HepG2 (cell line): Measurements from ENCODE around the gene EEPD1. TPM values are rescaled to one million over a fixed set of nuclear protein-coding genes. Genes with fewer than 3 reads are reported as not detected.

Experiments used
- CEBPZ ChIP-seq: IDR thresholded peaks from 2 replicates; pipeline ENCODE4 v1.6.1; 2012; ENCODE audit warnings: low read length, improper control_type of control experiment
- ZNF20 ChIP-seq: sonication (generic); formaldehyde crosslinking; IDR thresholded peaks from 2 replicates; pipeline ENCODE4 v1.4.0; 2020; ENCODE audit warnings: mild to moderate bottlenecking, moderate library complexity, missing genetic modification reagents
- ZNF710 ChIP-seq: sonication (generic); formaldehyde crosslinking; IDR thresholded peaks from 2 replicates; pipeline ENCODE4 v1.5.0; 2020; ENCODE audit warnings: mild to moderate bottlenecking, missing genetic modification reagents, borderline replicate concordance
- polyA plus RNA-seq, 8 experiments: library from polyadenylated mRNA; depleted of rRNA in 3 of 8; stranded (reverse) in 7 of 8; unstranded in 1 of 8; fragments of >200 nt; fragmentation: Illumina TruSeq in 4 of 8; extraction: Trizol in 4 of 8; gene quantifications; 2 replicates each; pipeline versions ENCODE4 v1.2.1 to v1.2.3, GENCODE V29; 2011 to 2016; ENCODE audit warnings: low read depth in 4 of 8, missing spikeins in 1 of 8, mixed read lengths in 1 of 8; ENCODE audit not compliant: insufficient read depth in 1 of 8
- total RNA-seq, 5 experiments: library from RNA; depleted of rRNA; stranded (reverse); fragments of >200 nt; fragmentation: Illumina TruSeq; extraction: Trizol; gene quantifications; 2 replicates each; pipeline ENCODE4 v1.2.3, GENCODE V29; 2016; ENCODE audit warnings: low read depth in 1 of 5
- TF ChIP-seq, protein P1 (sequence below): sonication (generic); formaldehyde crosslinking; IDR thresholded peaks from 2 replicates; pipeline ENCODE4 v1.5.0; 2020; ENCODE audit warnings: mild to moderate bottlenecking, missing genetic modification reagents, moderate library complexity
- TF ChIP-seq, protein P2 (sequence below): sonication (generic); formaldehyde crosslinking; IDR thresholded peaks from 2 replicates; pipeline ENCODE4 v1.5.0; 2020; ENCODE audit warnings: mild to moderate bottlenecking, missing genetic modification reagents, borderline replicate concordance
- TF ChIP-seq, protein P3 (sequence below): sonication (generic); formaldehyde crosslinking; IDR thresholded peaks from 2 replicates; pipeline ENCODE4 v1.4.0; 2020; ENCODE audit warnings: missing genetic modification reagents
- TF ChIP-seq, protein P4 (sequence below): sonication (generic); formaldehyde crosslinking; conservative IDR thresholded peaks from 2 replicates; pipeline ENCODE4 v1.4.0; 2020; ENCODE audit warnings: mild to moderate bottlenecking, missing genetic modification reagents, moderate library complexity

The EEPD1 gene
- total and polyA plus RNA-seq, 2 of the 13 experiments (the other 11 are each of a cell fraction or from before 2014, with no cell fraction given): 10.1 to 16.4 TPM

GRCh38 chr7:36287371-36288241, 134.6 kb downstream of the EEPD1 start (continued):
- TF ChIP-seq, protein P1, sequence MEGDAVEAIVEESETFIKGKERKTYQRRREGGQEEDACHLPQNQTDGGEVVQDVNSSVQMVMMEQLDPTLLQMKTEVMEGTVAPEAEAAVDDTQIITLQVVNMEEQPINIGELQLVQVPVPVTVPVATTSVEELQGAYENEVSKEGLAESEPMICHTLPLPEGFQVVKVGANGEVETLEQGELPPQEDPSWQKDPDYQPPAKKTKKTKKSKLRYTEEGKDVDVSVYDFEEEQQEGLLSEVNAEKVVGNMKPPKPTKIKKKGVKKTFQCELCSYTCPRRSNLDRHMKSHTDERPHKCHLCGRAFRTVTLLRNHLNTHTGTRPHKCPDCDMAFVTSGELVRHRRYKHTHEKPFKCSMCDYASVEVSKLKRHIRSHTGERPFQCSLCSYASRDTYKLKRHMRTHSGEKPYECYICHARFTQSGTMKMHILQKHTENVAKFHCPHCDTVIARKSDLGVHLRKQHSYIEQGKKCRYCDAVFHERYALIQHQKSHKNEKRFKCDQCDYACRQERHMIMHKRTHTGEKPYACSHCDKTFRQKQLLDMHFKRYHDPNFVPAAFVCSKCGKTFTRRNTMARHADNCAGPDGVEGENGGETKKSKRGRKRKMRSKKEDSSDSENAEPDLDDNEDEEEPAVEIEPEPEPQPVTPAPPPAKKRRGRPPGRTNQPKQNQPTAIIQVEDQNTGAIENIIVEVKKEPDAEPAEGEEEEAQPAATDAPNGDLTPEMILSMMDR: peak; percentile 39; the same call in 1 of the 2 replicates
- TF ChIP-seq ZNF20 (CRISPR knock-in tag) (no peak), ZNF710 (CRISPR knock-in tag) (peak; percentile 93), CEBPZ (no peak)
- TF ChIP-seq, protein P2, sequence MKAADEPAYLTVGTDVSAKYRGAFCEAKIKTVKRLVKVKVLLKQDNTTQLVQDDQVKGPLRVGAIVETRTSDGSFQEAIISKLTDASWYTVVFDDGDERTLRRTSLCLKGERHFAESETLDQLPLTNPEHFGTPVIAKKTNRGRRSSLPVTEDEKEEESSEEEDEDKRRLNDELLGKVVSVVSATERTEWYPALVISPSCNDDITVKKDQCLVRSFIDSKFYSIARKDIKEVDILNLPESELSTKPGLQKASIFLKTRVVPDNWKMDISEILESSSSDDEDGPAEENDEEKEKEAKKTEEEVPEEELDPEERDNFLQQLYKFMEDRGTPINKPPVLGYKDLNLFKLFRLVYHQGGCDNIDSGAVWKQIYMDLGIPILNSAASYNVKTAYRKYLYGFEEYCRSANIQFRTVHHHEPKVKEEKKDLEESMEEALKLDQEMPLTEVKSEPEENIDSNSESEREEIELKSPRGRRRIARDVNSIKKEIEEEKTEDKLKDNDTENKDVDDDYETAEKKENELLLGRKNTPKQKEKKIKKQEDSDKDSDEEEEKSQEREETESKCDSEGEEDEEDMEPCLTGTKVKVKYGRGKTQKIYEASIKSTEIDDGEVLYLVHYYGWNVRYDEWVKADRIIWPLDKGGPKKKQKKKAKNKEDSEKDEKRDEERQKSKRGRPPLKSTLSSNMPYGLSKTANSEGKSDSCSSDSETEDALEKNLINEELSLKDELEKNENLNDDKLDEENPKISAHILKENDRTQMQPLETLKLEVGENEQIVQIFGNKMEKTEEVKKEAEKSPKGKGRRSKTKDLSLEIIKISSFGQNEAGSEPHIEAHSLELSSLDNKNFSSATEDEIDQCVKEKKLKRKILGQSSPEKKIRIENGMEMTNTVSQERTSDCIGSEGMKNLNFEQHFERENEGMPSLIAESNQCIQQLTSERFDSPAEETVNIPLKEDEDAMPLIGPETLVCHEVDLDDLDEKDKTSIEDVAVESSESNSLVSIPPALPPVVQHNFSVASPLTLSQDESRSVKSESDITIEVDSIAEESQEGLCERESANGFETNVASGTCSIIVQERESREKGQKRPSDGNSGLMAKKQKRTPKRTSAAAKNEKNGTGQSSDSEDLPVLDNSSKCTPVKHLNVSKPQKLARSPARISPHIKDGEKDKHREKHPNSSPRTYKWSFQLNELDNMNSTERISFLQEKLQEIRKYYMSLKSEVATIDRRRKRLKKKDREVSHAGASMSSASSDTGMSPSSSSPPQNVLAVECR (CRISPR knock-in tag): peak; percentile 46; the same call in 1 of the 2 replicates
- TF ChIP-seq, protein P3, sequence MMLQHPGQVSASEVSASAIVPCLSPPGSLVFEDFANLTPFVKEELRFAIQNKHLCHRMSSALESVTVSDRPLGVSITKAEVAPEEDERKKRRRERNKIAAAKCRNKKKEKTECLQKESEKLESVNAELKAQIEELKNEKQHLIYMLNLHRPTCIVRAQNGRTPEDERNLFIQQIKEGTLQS: peak; percentile 59; the same call in 1 of the 2 replicates
- TF ChIP-seq, protein P4, sequence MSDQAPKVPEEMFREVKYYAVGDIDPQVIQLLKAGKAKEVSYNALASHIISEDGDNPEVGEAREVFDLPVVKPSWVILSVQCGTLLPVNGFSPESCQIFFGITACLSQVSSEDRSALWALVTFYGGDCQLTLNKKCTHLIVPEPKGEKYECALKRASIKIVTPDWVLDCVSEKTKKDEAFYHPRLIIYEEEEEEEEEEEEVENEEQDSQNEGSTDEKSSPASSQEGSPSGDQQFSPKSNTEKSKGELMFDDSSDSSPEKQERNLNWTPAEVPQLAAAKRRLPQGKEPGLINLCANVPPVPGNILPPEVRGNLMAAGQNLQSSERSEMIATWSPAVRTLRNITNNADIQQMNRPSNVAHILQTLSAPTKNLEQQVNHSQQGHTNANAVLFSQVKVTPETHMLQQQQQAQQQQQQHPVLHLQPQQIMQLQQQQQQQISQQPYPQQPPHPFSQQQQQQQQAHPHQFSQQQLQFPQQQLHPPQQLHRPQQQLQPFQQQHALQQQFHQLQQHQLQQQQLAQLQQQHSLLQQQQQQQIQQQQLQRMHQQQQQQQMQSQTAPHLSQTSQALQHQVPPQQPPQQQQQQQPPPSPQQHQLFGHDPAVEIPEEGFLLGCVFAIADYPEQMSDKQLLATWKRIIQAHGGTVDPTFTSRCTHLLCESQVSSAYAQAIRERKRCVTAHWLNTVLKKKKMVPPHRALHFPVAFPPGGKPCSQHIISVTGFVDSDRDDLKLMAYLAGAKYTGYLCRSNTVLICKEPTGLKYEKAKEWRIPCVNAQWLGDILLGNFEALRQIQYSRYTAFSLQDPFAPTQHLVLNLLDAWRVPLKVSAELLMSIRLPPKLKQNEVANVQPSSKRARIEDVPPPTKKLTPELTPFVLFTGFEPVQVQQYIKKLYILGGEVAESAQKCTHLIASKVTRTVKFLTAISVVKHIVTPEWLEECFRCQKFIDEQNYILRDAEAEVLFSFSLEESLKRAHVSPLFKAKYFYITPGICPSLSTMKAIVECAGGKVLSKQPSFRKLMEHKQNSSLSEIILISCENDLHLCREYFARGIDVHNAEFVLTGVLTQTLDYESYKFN: peak; percentile 96
